ENCODE data around the gene LRRC28.

LRRC28 gene

GRCh38 chr15:99424131-99424571 is 172.9 kb downstream of the LRRC28 start:
- no peak for DNase-seq

- no peak for DNase-seq
Measured at GRCh38 chr15:99424978-99425656, 173.8 kb downstream of the LRRC28 start.

- no peak for DNase-seq
Measured at GRCh38 chr15:99425657-99426301, 174.5 kb downstream of the LRRC28 start.

GRCh38 chr15:99426431-99427105 is 175.3 kb downstream of the LRRC28 start:
- no peak for DNase-seq

GRCh38 chr15:99427210-99427609 is 175.9 kb downstream of the LRRC28 start:
- DNase-seq = no peak

GRCh38 chr15:99427668-99428361 is 176.5 kb downstream of the LRRC28 start:
- DNase-seq = no peak

GRCh38 chr15:99429681-99430081 is 178.4 kb downstream of the LRRC28 start:
- DNase-seq = no peak

- DNase-seq = no peak
Measured at GRCh38 chr15:99430881-99431401, 179.7 kb downstream of the LRRC28 start.

DNA sequence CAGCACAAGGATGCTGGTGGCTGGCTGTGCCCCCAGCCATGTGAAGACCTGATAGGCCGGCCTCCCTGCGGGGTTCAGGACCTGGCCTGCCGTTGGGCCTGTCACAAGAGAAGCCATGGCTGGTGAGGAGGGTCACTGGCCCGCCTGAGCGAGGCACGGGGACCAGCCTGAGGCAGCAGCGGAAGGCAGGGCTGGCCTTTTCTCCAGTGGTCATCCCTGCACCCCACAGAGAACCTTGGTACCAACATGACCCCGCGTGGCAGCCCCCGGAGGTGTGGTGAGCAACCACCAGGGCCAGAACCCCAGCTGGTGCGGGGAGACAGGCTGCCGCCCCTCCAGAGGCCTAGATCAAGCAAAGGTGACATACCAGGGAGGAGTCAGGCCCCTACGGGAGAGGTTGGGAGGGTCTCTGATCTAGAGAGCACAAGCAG is 180.4 kb downstream of the LRRC28 start:
- no peak for DNase-seq

DNA sequence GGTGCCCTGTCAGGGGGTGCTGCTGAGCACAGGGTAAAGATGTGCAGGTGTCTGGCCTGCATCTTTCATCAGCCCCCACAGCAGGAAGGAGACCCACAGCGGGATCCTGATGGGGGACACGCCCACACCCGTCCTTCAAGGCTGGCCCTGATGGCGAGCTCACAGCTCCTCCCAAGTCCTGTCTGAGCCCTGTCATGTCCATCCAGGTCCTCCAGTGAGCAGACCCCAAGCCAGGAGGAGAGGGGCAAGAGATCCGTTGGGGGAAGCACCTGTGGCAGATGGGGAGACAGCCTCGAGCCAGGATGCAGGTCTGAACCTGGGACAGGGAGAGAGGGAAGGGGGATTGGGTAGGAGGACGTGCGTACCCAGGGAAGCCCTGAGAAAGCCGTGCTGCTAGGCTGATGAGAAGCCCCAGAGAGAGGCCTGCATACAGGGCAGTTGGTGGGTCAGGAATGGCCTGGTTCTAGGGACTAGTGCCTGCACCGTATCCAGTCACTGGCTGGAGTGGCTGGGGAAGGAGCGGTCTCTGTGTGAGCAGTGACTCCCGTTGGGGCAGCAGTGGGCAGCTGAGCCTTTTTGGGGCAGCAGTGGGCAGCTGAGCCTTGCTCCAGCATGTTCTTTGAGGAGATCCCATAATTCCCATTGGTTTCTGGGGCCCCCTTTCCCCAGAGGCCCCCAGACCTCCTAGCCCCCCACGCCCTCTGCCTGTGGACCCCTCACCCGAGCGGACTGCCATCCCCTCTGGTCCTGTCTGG is 181.2 kb downstream of the LRRC28 start:
- no peak for DNase-seq

GRCh38 chr15:99433026-99433756 is 181.9 kb downstream of the LRRC28 start:
- DNase-seq = no peak

- no peak for DNase-seq
Measured at GRCh38 chr15:99433757-99434450, 182.6 kb downstream of the LRRC28 start.

- DNase-seq = no peak
Measured at GRCh38 chr15:99434506-99435112, 183.3 kb downstream of the LRRC28 start.

DNA sequence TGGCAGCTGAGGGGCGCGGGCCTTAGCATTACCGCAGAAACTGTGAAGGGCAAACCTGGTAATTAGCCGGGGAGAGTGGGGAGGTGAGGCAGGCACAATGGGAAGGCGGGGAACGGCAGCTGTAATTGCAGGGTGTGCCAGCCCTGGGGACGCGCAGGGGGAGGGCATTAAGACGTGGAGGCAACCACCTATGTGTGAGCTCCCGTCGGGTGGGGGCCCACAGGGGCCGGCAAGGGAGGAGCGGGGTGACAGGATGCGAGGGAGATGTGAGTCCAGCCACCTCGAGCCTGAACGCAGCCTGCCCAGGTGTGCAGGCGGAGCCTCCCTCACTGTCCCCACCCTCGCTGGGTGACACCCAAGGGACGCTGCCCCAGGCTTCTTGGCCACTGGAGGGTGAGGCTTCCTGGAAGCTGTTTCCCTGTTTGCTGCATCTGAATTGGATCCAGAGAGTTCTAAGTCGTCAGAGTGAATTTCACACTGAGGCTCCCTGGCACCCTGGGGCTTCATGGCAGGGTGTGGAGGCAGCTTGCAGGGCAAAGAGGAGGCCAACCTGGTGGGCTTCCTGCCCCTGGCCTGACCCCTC is 183.9 kb downstream of the LRRC28 start:
- DNase-seq = no peak

GRCh38 chr15:99435877-99436541 is 184.7 kb downstream of the LRRC28 start:
- no peak for DNase-seq

DNA sequence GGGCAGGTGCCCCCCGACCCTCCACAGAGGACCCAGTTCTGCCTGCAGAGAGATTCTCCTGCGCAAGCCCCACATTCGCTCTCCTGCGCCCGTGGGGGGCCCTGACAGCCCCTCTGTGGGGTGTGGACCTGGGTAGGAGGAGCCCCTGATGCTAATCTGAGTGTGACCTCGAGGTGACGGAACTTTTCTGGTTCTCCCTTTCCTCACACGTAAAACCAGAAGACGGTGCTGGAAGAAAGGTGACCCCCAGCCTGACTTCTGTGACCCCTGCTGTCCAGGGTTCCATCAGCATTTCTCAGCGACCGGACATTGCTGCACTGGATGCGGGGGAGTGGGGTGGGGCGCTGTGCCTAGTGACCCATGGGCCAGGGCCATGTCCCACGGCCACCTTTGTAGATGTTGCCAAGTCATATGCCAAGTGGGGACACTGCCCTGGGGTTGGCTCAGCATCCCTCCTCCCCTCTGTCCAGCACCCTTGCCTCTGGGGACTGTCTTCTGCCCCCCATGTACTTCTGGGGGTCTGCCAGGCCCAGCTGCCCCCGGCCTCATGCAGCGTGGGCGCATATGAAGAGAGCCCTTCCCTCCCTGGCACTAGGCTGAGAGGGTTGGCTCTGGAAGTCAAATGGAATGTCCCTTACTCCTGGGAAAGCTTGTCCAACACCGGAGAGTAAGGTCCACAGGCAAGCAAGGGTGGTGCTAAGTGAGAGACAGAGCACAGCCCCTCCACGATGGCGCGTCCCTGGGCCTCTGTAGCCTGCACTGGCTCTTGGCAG is 185.4 kb downstream of the LRRC28 start:
- DNase-seq = no peak

GRCh38 chr15:99437315-99438223 is 186.3 kb downstream of the LRRC28 start:
- no peak for DNase-seq

GRCh38 chr15:99438224-99438585 is 186.9 kb downstream of the LRRC28 start:
- no peak for DNase-seq
